OCI-LY3 (cell line): ENCODE data around the gene CPSF7.

Experiments
- H2AFZ ChIP-seq: fragments of 200-600, 300-600 bp; shearing (Covaris generic); 2 replicates; pipeline ENCODE4 v1.6.0; 2014; ENCODE audit warnings: antibody characterized with exemption, low read depth, low read length
- H3K27ac ChIP-seq: fragments of 200-600, 300-600 bp; sonication (generic); 2 replicates; pipeline ENCODE4 v1.5.1; 2014; ENCODE audit warnings: mild to moderate bottlenecking, low read length, moderate library complexity, mixed read lengths
- H3K27me3 ChIP-seq: fragments of 200-600, 300-600 bp; sonication (generic); 2 replicates; pipeline ENCODE4 v1.6.1; 2014; ENCODE audit warnings: low read depth, low read length, mixed read lengths
- H3K36me3 ChIP-seq: fragments of 200-600, 300-600 bp; sonication (generic); replicated peaks from 2 replicates; pipeline ENCODE3; 2014; ENCODE audit warnings: low read depth, low read length, mixed read lengths
- H3K4me1 ChIP-seq: fragments of 300-600, 200-600 bp; sonication (generic); 2 replicates; pipeline ENCODE4 v1.6.1; 2014; ENCODE audit warnings: low read length, mixed read lengths
- H3K4me2 ChIP-seq: fragments of 200-600, 300-600 bp; sonication (generic); 2 replicates; pipeline ENCODE4 v1.6.1; 2014; ENCODE audit warnings: low read length, mixed read lengths
- H3K4me3 ChIP-seq: fragments of 300-600, 200-600 bp; sonication (generic); 2 replicates; pipeline ENCODE4 v1.5.1; 2014; ENCODE audit warnings: antibody characterized with exemption, mild to moderate bottlenecking, low read length, moderate library complexity
- H3K79me2 ChIP-seq: fragments of 300-600, 200-600 bp; shearing (Covaris generic); 2 replicates; pipeline ENCODE4 v1.6.1; 2014; ENCODE audit warnings: mild to moderate bottlenecking, low read length, mixed read lengths
- H3K9ac ChIP-seq: fragments of 300-600, 200-600 bp; shearing (Covaris generic); 2 replicates; pipeline ENCODE4 v1.6.0; 2014; ENCODE audit warnings: mild to moderate bottlenecking, low read length, moderate library complexity
- H3K9me3 ChIP-seq: fragments of 200-600, 300-600 bp; shearing (Covaris generic); 2 replicates; pipeline ENCODE4 v1.6.1; 2014; ENCODE audit warnings: low read length, mixed read lengths; ENCODE audit not compliant: insufficient read depth
- H4K20me1 ChIP-seq: fragments of 200-600, 300-600 bp; sonication (generic); 2 replicates; pipeline ENCODE4 v1.6.1; 2016; ENCODE audit warnings: low read length, mixed read lengths; ENCODE audit not compliant: insufficient read depth
- CTCF ChIP-seq: fragments of 200-600, 300-600 bp; sonication (generic); IDR thresholded peaks from 2 replicates; pipeline ENCODE4 v1.5.1; 2014; ENCODE audit warnings: antibody characterized with exemption, low read length, low read depth
- EZH2phosphoT487 ChIP-seq: fragments of 200-600 bp; shearing (Covaris generic); IDR thresholded peaks from 2 replicates; pipeline ENCODE4 v1.6.1; 2018; ENCODE audit warnings: antibody characterized with exemption, mixed run types, low read depth

The CPSF7 gene

GRCh38 chr11:61454520-61454919, 24.7 kb upstream of the CPSF7 start:
- H3K9ac ChIP-seq = no peak overlapping the region
- peaks cover 14% of the 10 kb centered on the region for H3K36me3 ChIP-seq
- no peak overlapping the region for H2AFZ ChIP-seq
- no peaks in the 10 kb centered on the region for H3K27me3 ChIP-seq
- TF ChIP-seq CTCF (no peak), EZH2phosphoT487 (no peak)
- H3K9me3 ChIP-seq = no peaks in the 10 kb centered on the region
- H3K4me2 ChIP-seq = no peak overlapping the region
- no peaks in the 10 kb centered on the region for H3K4me1 ChIP-seq
- H3K79me2 ChIP-seq = no peaks in the 10 kb centered on the region
- no peak overlapping the region for H3K27ac ChIP-seq
- no peaks in the 10 kb centered on the region for H4K20me1 ChIP-seq
- H3K4me3 ChIP-seq = no peak overlapping the region

- no peak for TF ChIP-seq CTCF
- no peak for TF ChIP-seq EZH2phosphoT487
- Histone ChIP-seq H2AFZ (no peak overlapping the region), H3K4me3 (no peak overlapping the region), H3K4me1 (no peaks in the 10 kb centered on the region), H3K27ac (no peak overlapping the region), H3K36me3 (peaks cover 21% of the 10 kb centered on the region), H3K27me3 (no peaks in the 10 kb centered on the region), H4K20me1 (no peaks in the 10 kb centered on the region), H3K9me3 (no peaks in the 10 kb centered on the region), H3K9ac (no peak overlapping the region), H3K79me2 (no peaks in the 10 kb centered on the region), H3K4me2 (no peak overlapping the region)
Measured at GRCh38 chr11:61453695-61454094, 23.9 kb upstream of the CPSF7 start.

GRCh38 chr11:61452825-61453224, 23.1 kb upstream of the CPSF7 start:
- Histone ChIP-seq H4K20me1 (no peaks in the 10 kb centered on the region), H3K27ac (no peak overlapping the region), H2AFZ (no peak overlapping the region), H3K9ac (no peak overlapping the region), H3K9me3 (no peaks in the 10 kb centered on the region), H3K4me2 (no peak overlapping the region), H3K27me3 (no peaks in the 10 kb centered on the region), H3K36me3 (peaks cover 29% of the 10 kb centered on the region), H3K79me2 (no peaks in the 10 kb centered on the region), H3K4me1 (no peaks in the 10 kb centered on the region), H3K4me3 (no peak overlapping the region)
- TF ChIP-seq CTCF = no peak
- no peak for TF ChIP-seq EZH2phosphoT487

- H4K20me1 ChIP-seq = peaks cover 6% of the 10 kb centered on the region; the same call in 1 of the 2 replicates
- peaks cover 62% of the 10 kb centered on the region for H3K36me3 ChIP-seq
- no peaks in the 10 kb centered on the region for H3K27me3 ChIP-seq
- TF ChIP-seq EZH2phosphoT487 (no peak), CTCF (no peak)
- no peak overlapping the region for H2AFZ ChIP-seq
- no peaks in the 10 kb centered on the region for H3K4me1 ChIP-seq
- H3K79me2 ChIP-seq = peaks cover 11% of the 10 kb centered on the region
- H3K27ac ChIP-seq = no peak overlapping the region
- no peak overlapping the region for H3K4me2 ChIP-seq
- no peak overlapping the region for H3K4me3 ChIP-seq
- H3K9me3 ChIP-seq = no peaks in the 10 kb centered on the region
- no peak overlapping the region for H3K9ac ChIP-seq
Measured at GRCh38 chr11:61448552-61448927, 18.8 kb upstream of the CPSF7 start.
